Fibroblast of lung (primary cell): Measurements from ENCODE around the gene LRIT2. TPM values are rescaled to one million over a fixed set of nuclear protein-coding genes. Genes with fewer than 3 reads are reported as not detected.

Experiments
- DNase-seq, 2 donors: peaks; one replicate each; pipeline versions ENCODE4 v3.0.0 to v3.0.0-alpha.2; 2010; ENCODE audit warnings: low read depth in 2 of 2
- H2AFZ ChIP-seq: 2 replicates; pipeline ENCODE4 v1.5.1; 2012; ENCODE audit warnings: low read length, control low read depth, inconsistent platforms
- H3K27ac ChIP-seq: 2 replicates; pipeline ENCODE4 v1.5.1; 2011; ENCODE audit warnings: low read length, control low read depth; ENCODE audit not compliant: insufficient read depth
- H3K27me3 ChIP-seq: 2 replicates; pipeline ENCODE4 v1.5.1; 2011; ENCODE audit warnings: mild to moderate bottlenecking, low read length; ENCODE audit not compliant: control insufficient read depth, insufficient read depth
- H3K36me3 ChIP-seq: 2 replicates; pipeline ENCODE4 v1.5.1; 2011; ENCODE audit warnings: low read length; ENCODE audit not compliant: control insufficient read depth, insufficient read depth
- H3K4me1 ChIP-seq: 2 replicates; pipeline ENCODE4 v1.5.1; 2011; ENCODE audit warnings: low read length; ENCODE audit not compliant: control insufficient read depth, insufficient read depth; ENCODE audit errors: extremely low read depth
- H3K4me2 ChIP-seq: 2 replicates; pipeline ENCODE4 v1.5.1; 2011; ENCODE audit warnings: low read length, control low read depth; ENCODE audit not compliant: insufficient read depth; ENCODE audit errors: extremely low read depth
- H3K4me3 ChIP-seq, 4 experiments: fragments of 200-600 bp in 1 of 4; sonication (generic) in 1 of 4; replicated peaks in 1 of 4; 2 replicates each; pipeline ENCODE4 v1.5.1; 2011 to 2016; ENCODE audit warnings: low read length in 4 of 4, low read depth in 3 of 4, mild to moderate bottlenecking in 3 of 4, control low read depth in 2 of 4, inconsistent platforms in 1 of 4, mixed read lengths in 1 of 4; ENCODE audit not compliant: insufficient read depth in 1 of 4; ENCODE audit errors: control extremely low read depth in 1 of 4
- H3K79me2 ChIP-seq: 2 replicates; pipeline ENCODE4 v1.5.1; 2012; ENCODE audit warnings: mild to moderate bottlenecking, low read length, inconsistent platforms; ENCODE audit not compliant: control insufficient read depth, insufficient read depth
- H3K9ac ChIP-seq: 2 replicates; pipeline ENCODE4 v1.5.1; 2011; ENCODE audit warnings: mild to moderate bottlenecking, low read length, control low read depth; ENCODE audit not compliant: insufficient read depth
- H3K9me3 ChIP-seq: 2 replicates; pipeline ENCODE4 v1.5.1; 2012; ENCODE audit warnings: low read depth, low read length; ENCODE audit not compliant: control insufficient read depth, insufficient read depth
- H4K20me1 ChIP-seq: 2 replicates; pipeline ENCODE4 v1.5.1; 2011; ENCODE audit warnings: low read length; ENCODE audit not compliant: control insufficient read depth, insufficient read depth; ENCODE audit errors: extremely low read depth
- EZH2 ChIP-seq: IDR thresholded peaks from 2 replicates; pipeline ENCODE4 v1.5.1; 2012; ENCODE audit warnings: low read length, control low read depth, mild to moderate bottlenecking; ENCODE audit errors: missing control alignments
- polyA plus RNA-seq, 2 donors: library from polyadenylated mRNA; depleted of rRNA in 1 of 2; stranded (reverse) in 1 of 2; unstranded in 1 of 2; fragments of >200 nt; gene quantifications; 2 replicates each; pipeline ENCODE4 v1.2.1, GENCODE V29; 2011 to 2012; ENCODE audit warnings: missing spikeins in 1 of 2
- total RNA-seq: library from RNA; depleted of rRNA; stranded (reverse); fragments of >200 nt; gene quantifications from 2 replicates; pipeline ENCODE4 v1.2.1, GENCODE V29; 2014
- TF ChIP-seq, protein P1 (sequence below), 2 donors: IDR thresholded peaks in 1 of 2; conservative IDR thresholded peaks in 1 of 2; 1 replicate in 1 of 2; 2 replicates in 1 of 2; pipeline ENCODE4 v1.5.1; 2011 to 2012; ENCODE audit warnings: low read length in 2 of 2, control low read depth in 1 of 2, inconsistent platforms in 1 of 2, low read depth in 1 of 2, mild to moderate bottlenecking in 1 of 2

The LRIT2 gene
- total and polyA plus RNA-seq, 2 donors (not counting 1 experiment from before 2014, with no cell fraction given): not detected

DNA sequence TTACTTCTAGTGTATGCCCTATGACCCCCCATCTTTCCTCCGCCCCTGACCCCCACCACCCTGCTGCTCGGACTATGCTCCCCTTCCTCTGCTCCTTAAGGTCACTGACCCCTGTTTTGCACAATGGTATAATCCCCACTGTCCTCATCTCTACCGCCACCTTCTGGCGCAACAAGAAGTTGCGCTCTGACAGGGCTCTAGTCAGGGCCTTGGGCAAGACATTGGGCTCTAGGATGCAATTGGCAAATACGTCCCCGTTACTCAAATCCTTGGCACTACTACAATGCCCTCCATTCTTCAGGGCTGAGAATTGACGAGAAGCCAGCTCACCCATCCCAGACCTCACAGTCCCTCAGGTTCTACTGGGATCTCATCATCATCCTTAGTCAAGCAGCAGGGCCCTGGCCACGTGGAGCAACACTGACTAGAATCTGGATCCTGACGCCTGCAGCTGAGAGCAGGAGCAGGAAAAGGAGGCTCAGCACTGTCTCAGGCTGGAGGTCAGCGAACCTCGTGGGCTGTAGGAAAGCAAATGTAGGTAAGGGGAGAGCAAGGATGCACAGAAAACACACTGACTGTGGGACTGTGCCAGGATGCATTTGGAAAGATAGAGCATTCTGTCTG is 10.6 kb downstream of the LRIT2 start:
- Histone ChIP-seq H3K4me1 (no peaks in the 10 kb centered on the region), H3K4me2 (no peak overlapping the region), H3K4me3 (no peak overlapping the region), H3K27me3 (no peaks in the 10 kb centered on the region), H2AFZ (no peak overlapping the region), H3K9ac (no peak overlapping the region), H3K27ac (no peak overlapping the region), H3K36me3 (no peaks in the 10 kb centered on the region), H3K9me3 (no peaks in the 10 kb centered on the region), H4K20me1 (no peaks in the 10 kb centered on the region), H3K79me2 (no peaks in the 10 kb centered on the region)
- no peak for TF ChIP-seq EZH2
- TF ChIP-seq, protein P1, sequence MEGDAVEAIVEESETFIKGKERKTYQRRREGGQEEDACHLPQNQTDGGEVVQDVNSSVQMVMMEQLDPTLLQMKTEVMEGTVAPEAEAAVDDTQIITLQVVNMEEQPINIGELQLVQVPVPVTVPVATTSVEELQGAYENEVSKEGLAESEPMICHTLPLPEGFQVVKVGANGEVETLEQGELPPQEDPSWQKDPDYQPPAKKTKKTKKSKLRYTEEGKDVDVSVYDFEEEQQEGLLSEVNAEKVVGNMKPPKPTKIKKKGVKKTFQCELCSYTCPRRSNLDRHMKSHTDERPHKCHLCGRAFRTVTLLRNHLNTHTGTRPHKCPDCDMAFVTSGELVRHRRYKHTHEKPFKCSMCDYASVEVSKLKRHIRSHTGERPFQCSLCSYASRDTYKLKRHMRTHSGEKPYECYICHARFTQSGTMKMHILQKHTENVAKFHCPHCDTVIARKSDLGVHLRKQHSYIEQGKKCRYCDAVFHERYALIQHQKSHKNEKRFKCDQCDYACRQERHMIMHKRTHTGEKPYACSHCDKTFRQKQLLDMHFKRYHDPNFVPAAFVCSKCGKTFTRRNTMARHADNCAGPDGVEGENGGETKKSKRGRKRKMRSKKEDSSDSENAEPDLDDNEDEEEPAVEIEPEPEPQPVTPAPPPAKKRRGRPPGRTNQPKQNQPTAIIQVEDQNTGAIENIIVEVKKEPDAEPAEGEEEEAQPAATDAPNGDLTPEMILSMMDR (conservative IDR thresholded peaks at IDR 0.05 in 1 of 2, IDR thresholded peaks at IDR 0.05 in 1 of 2; ENCODE audit: low read depth in 1 of 2, low read length in 2 of 2): no peak
- no peak for DNase-seq

DNA sequence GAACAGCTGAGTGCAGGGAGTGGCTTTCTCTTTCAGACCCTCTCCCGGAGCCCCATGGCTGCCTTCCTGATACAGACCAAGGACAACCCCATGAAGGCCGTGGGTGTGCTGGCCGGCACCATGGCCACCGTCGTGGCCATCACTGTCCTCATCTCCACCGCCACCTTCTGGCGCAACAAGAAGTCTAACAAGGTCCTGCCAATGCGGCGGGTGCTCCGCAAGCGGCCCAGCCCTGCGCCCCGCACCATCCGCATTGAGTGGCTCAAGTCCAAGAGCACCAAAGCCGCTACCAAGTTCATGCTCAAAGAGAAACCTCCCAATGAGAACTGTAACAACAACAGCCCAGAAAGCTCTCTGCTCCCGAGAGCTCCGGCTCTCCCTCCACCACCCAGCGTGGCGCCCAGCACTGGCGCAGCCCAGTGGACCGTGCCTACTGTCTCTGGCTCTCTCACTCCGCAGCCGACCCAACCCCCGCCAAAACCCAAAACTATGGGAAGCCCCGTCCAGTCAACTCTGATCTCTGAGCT is 11.2 kb downstream of the LRIT2 start:
- H3K9ac ChIP-seq: no peak overlapping the region
- H3K9me3 ChIP-seq: no peaks in the 10 kb centered on the region
- H3K4me2 ChIP-seq: no peak overlapping the region
- H3K4me3 ChIP-seq: no peak overlapping the region
- TF ChIP-seq, protein P1 (conservative IDR thresholded peaks at IDR 0.05 in 1 of 2, IDR thresholded peaks at IDR 0.05 in 1 of 2; ENCODE audit: low read depth in 1 of 2, low read length in 2 of 2): no peak
- no peak for TF ChIP-seq EZH2
- H2AFZ ChIP-seq: no peak overlapping the region
- no peak for DNase-seq
- no peaks in the 10 kb centered on the region for H3K79me2 ChIP-seq
- H3K36me3 ChIP-seq: no peaks in the 10 kb centered on the region
- H3K4me1 ChIP-seq: no peaks in the 10 kb centered on the region
- no peaks in the 10 kb centered on the region for H4K20me1 ChIP-seq
- H3K27ac ChIP-seq: no peak overlapping the region
- H3K27me3 ChIP-seq: no peaks in the 10 kb centered on the region

DNA sequence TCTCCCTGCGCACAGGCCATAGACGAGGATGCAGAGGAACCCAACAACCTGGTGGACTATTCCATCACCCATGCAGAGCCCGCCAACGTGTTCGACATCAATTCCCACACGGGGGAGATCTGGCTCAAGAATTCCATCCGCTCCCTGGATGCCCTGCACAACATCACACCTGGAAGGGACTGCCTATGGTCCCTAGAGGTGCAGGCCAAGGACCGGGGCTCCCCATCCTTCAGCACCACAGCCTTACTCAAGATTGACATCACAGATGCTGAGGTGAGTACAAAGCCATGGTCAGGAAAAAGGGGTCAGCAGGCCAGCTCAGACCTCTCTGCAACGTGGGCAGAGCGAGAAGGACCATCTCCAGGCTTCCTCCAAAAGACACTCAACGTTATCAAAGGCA is 12.3 kb downstream of the LRIT2 start:
- H3K9me3 ChIP-seq: no peaks in the 10 kb centered on the region
- H3K27me3 ChIP-seq: no peaks in the 10 kb centered on the region
- no peaks in the 10 kb centered on the region for H3K4me1 ChIP-seq
- H3K9ac ChIP-seq: no peak overlapping the region
- H3K36me3 ChIP-seq: no peaks in the 10 kb centered on the region
- H3K4me3 ChIP-seq: no peak overlapping the region
- H3K79me2 ChIP-seq: no peaks in the 10 kb centered on the region
- no peaks in the 10 kb centered on the region for H4K20me1 ChIP-seq
- H3K27ac ChIP-seq: no peak overlapping the region
- DNase-seq: no peak
- H3K4me2 ChIP-seq: no peak overlapping the region
- no peak overlapping the region for H2AFZ ChIP-seq
- TF ChIP-seq, protein P1 (conservative IDR thresholded peaks at IDR 0.05 in 1 of 2, IDR thresholded peaks at IDR 0.05 in 1 of 2; ENCODE audit: low read depth in 1 of 2, low read length in 2 of 2): no peak
